Measurements from ENCODE around the gene AGMAT. TPM values are rescaled to one million over a fixed set of nuclear protein-coding genes. Genes with fewer than 3 reads are reported as not detected.

Gene AGMAT
- total and polyA plus RNA-seq, 9 of the 15 experiments (the other 6 are each of a cell fraction or from before 2014, with no cell fraction given): not detected

GRCh38 chr1:15620155-15620545 lies 35.3 kb upstream of the AGMAT start (continued):
- TF ChIP-seq ZNF41 (CRISPR knock-in tag; conservative IDR thresholded peaks at IDR 0.05) (no peak), ESRRB (CRISPR knock-in tag; IDR thresholded peaks at IDR 0.05; ENCODE audit: borderline replicate concordance) (no peak), NCOA4 (IDR thresholded peaks at IDR 0.05; ENCODE audit: partially characterized antibody) (no peak), ZNF277 (CRISPR knock-in tag; IDR thresholded peaks at IDR 0.05; ENCODE audit: borderline replicate concordance) (no peak), POU5F1 (IDR thresholded peaks at IDR 0.05; ENCODE audit: borderline replicate concordance, low read depth, low read length, partially characterized antibody) (no peak), XRCC4 (IDR thresholded peaks at IDR 0.05; ENCODE audit: extremely low read depth, insufficient read depth, insufficient read length) (no peak), CBX1 (IDR thresholded peaks at IDR 0.05; ENCODE audit: low read depth) (no peak), HMBOX1 (IDR thresholded peaks at IDR 0.05) (no peak), HSF4 (CRISPR knock-in tag; IDR thresholded peaks at IDR 0.05; ENCODE audit: borderline replicate concordance) (no peak), THAP12 (CRISPR knock-in tag; IDR thresholded peaks at IDR 0.05) (no peak), MEIS2 (IDR thresholded peaks at IDR 0.05; ENCODE audit: partially characterized antibody) (peak; percentile 71), USF2 (CRISPR knock-in tag; IDR thresholded peaks at IDR 0.05) (no peak), CHAMP1 (IDR thresholded peaks at IDR 0.05) (no peak), LARP7 (IDR thresholded peaks at IDR 0.05) (no peak), ELK3 (CRISPR knock-in tag; IDR thresholded peaks at IDR 0.05) (no peak), MAFK (IDR thresholded peaks at IDR 0.05; ENCODE audit: low read length) (no peak), ZNF311 (CRISPR knock-in tag; IDR thresholded peaks at IDR 0.05) (no peak), RNF2 (IDR thresholded peaks at IDR 0.05) (no peak), ZC3H4 (CRISPR knock-in tag; IDR thresholded peaks at IDR 0.05; ENCODE audit: borderline replicate concordance) (no peak), XRCC5 (IDR thresholded peaks at IDR 0.05; ENCODE audit: low read depth, low read length) (no peak), SIX5 (IDR thresholded peaks at IDR 0.05; ENCODE audit: borderline replicate concordance in 1 of 2, insufficient read depth in 1 of 2, low read depth in 1 of 2, low read length in 2 of 2) (no peak)

All from K562 (cell line).